CD14-positive monocyte (primary cell): ENCODE results near the gene TBC1D9B. TPM values are rescaled to one million over a fixed set of nuclear protein-coding genes. Genes with fewer than 3 reads are reported as not detected.

ENCODE experiments used
- DNase-seq, 3 donors: peaks; one replicate each; pipeline ENCODE4 v3.0.0-alpha.2; 2011 to 2022
- H2AFZ ChIP-seq: 2 replicates; pipeline ENCODE4 v1.6.0; 2012; ENCODE audit warnings: mild to moderate bottlenecking, low read depth, low read length, inconsistent platforms; ENCODE audit not compliant: insufficient read depth, poor library complexity, severe bottlenecking
- H3K27ac ChIP-seq, 2 donors: 1 replicate in 1 of 2; 2 replicates in 1 of 2; pipeline ENCODE4 v1.5.1; 2012 to 2013; ENCODE audit warnings: low read length in 2 of 2, control low read depth in 1 of 2, inconsistent platforms in 1 of 2, low read depth in 1 of 2, mild to moderate bottlenecking in 1 of 2
- H3K27me3 ChIP-seq, 2 donors: one replicate each; pipeline versions ENCODE4 v1.6.0 to v1.6.1; 2011 to 2013; ENCODE audit warnings: low read length in 2 of 2; ENCODE audit not compliant: control insufficient read depth in 2 of 2, insufficient read depth in 2 of 2
- H3K36me3 ChIP-seq, 2 donors: replicated peaks in 1 of 2; 1 replicate in 1 of 2; 2 replicates in 1 of 2; pipeline versions ENCODE4 v1.5.1 to v1.6.1; 2012 to 2013; ENCODE audit warnings: low read length in 2 of 2, control low read depth in 1 of 2, inconsistent platforms in 1 of 2, mild to moderate bottlenecking in 1 of 2; ENCODE audit not compliant: insufficient read depth in 2 of 2, control insufficient read depth in 1 of 2
- H3K4me1 ChIP-seq, 2 donors: 1 replicate in 1 of 2; 2 replicates in 1 of 2; pipeline versions ENCODE4 v1.5.1 to v1.6.1; 2012 to 2013; ENCODE audit warnings: low read length in 2 of 2, control low read depth in 1 of 2, inconsistent platforms in 1 of 2, mild to moderate bottlenecking in 1 of 2, moderate library complexity in 1 of 2; ENCODE audit not compliant: insufficient read depth in 2 of 2, control insufficient read depth in 1 of 2
- H3K4me2 ChIP-seq: replicated peaks from 2 replicates; pipeline ENCODE3; 2012; ENCODE audit warnings: low read length, moderate library complexity, mild to moderate bottlenecking; ENCODE audit not compliant: poor library complexity, severe bottlenecking; ENCODE audit errors: extremely low read depth
- H3K4me3 ChIP-seq, 3 experiments: fragments of 200-600 bp in 1 of 3; sonication (generic) in 1 of 3; replicated peaks in 1 of 3; 1 replicate in 2 of 3; 2 replicates in 1 of 3; pipeline ENCODE4 v1.5.1; 2011 to 2013; ENCODE audit warnings: low read length in 3 of 3, mild to moderate bottlenecking in 3 of 3, control low read depth in 2 of 3, low read depth in 2 of 3, inconsistent platforms in 1 of 3, moderate library complexity in 1 of 3
- H3K79me2 ChIP-seq: 2 replicates; pipeline ENCODE4 v1.6.0; 2012; ENCODE audit warnings: mild to moderate bottlenecking, control low read depth, inconsistent platforms, low read length, moderate library complexity; ENCODE audit not compliant: insufficient read depth
- H3K9ac ChIP-seq: 2 replicates; pipeline ENCODE4 v1.6.0; 2017; ENCODE audit warnings: low read length, mild to moderate bottlenecking; ENCODE audit not compliant: insufficient read depth, poor library complexity, severe bottlenecking
- H3K9me3 ChIP-seq, 2 donors: replicated peaks in 1 of 2; 1 replicate in 1 of 2; 2 replicates in 1 of 2; pipeline versions ENCODE4 v1.5.1 to v1.6.1; 2012 to 2013; ENCODE audit warnings: low read length in 2 of 2, control low read depth in 1 of 2; ENCODE audit not compliant: control insufficient read depth in 1 of 2, insufficient read depth in 1 of 2
- H4K20me1 ChIP-seq: 2 replicates; pipeline ENCODE4 v1.6.0; 2012; ENCODE audit warnings: mild to moderate bottlenecking, low read length, control low read depth, moderate library complexity; ENCODE audit not compliant: insufficient read depth
- H3K27ac Mint-ChIP-seq, 7 donors: one replicate each; pipeline ENCODE4 v1.8.0; 2020; ENCODE audit warnings: mild to moderate bottlenecking in 7 of 7, mixed read lengths in 7 of 7, moderate library complexity in 6 of 7, inconsistent platforms in 2 of 7
- H3K27me3 Mint-ChIP-seq, 3 donors: one replicate each; pipeline ENCODE4 v1.8.0; 2021 to 2022; ENCODE audit warnings: low read depth in 3 of 3, mild to moderate bottlenecking in 3 of 3, mixed read lengths in 3 of 3, moderate library complexity in 3 of 3, inconsistent platforms in 1 of 3
- H3K36me3 Mint-ChIP-seq, 2 donors: one replicate each; pipeline ENCODE4 v1.8.0; 2020; ENCODE audit warnings: mixed read lengths in 2 of 2, inconsistent platforms in 1 of 2, mild to moderate bottlenecking in 1 of 2
- H3K4me1 Mint-ChIP-seq: one replicate; pipeline ENCODE4 v1.8.0; 2020; ENCODE audit warnings: mild to moderate bottlenecking, mixed read lengths
- H3K4me3 Mint-ChIP-seq, 2 donors: one replicate each; pipeline ENCODE4 v1.8.0; 2020; ENCODE audit warnings: mild to moderate bottlenecking in 2 of 2, mixed read lengths in 2 of 2, moderate library complexity in 1 of 2
- H3K9me3 Mint-ChIP-seq, 7 donors: one replicate each; pipeline ENCODE4 v1.8.0; 2020 to 2022; ENCODE audit warnings: mixed read lengths in 7 of 7, mild to moderate bottlenecking in 6 of 7, moderate library complexity in 6 of 7, inconsistent platforms in 2 of 7
- WGBS: methylation state at CpG from one replicate; pipeline ENCODE4 v1.1.5; 2013; ENCODE audit warnings: missing lambda C conversion rate; ENCODE audit not compliant: insufficient coverage; 5-methylcytosine and 5-hydroxymethylcytosine counted together
- intact Hi-C, 2 donors: fragments of 100-400 bp; cut with micrococcal nuclease; formaldehyde crosslinking; loops; one replicate each; pipeline versions ENCODE4 v1.15.0 to v1.15.1; 2023
- polyA plus RNA-seq, 3 donors: library from polyadenylated mRNA; depleted of rRNA in 1 of 3; unstranded in 2 of 3; stranded (reverse) in 1 of 3; fragments of 300-500 nt in 2 of 3; fragments of >200 nt in 1 of 3; fragmentation: Illumina TruSeq in 2 of 3; gene quantifications; 1 replicate in 2 of 3; 2 replicates in 1 of 3; pipeline ENCODE4 v1.2.3, GENCODE V29; 2012 to 2021
- TF ChIP-seq, protein P1 (sequence below): fragments of 200-600 bp; IDR thresholded peaks from one replicate; pipeline ENCODE4 v1.8.0; 2022; ENCODE audit warnings: antibody characterized with exemption, mild to moderate bottlenecking

Gene TBC1D9B
- polyA plus RNA-seq, 3 donors, result 13.4 to 116 (median 26.3) TPM

DNA sequence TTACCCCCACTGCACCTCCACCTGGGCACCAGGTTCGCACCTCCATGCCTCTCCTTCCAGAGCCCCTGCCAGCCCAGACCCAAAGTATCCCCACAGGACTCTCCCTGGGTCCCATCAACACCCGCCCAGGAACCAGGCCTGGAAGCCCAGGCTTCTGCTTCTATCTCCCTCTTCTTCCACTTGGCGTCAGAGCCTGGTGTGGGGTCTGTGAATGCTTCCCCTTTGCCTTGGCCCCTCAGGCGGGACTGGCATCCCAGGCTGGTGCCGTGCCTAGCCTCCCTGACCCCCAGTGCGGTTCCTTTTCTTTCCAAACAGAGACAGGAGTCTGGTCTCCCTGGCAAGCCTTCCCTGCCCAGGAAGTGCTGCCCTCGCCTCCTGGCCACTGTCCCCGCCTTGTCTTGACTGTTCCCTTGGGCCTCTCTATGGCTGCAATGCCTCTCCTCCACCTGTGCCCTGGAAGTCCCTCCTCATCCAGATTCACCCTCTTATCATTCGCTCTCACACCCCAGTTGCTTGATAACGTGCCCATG is 7.8 kb upstream of the TBC1D9B start:
- Histone ChIP-seq H3K27ac (no peak overlapping the region), H3K4me3 (no peak overlapping the region), H3K79me2 (no peaks in the 10 kb centered on the region), H2AFZ (no peak overlapping the region), H3K27me3 (no peaks in the 10 kb centered on the region), H3K4me2 (no peak overlapping the region), H3K4me1 (peaks cover 29 to 41% of the 10 kb centered on the region in 2 donors), H3K36me3 (no peaks in the 10 kb centered on the region), H3K9me3 (no peaks in the 10 kb centered on the region), H3K9ac (no peak overlapping the region), H4K20me1 (no peaks in the 10 kb centered on the region)
- no peak for DNase-seq
- TF ChIP-seq, protein P1, sequence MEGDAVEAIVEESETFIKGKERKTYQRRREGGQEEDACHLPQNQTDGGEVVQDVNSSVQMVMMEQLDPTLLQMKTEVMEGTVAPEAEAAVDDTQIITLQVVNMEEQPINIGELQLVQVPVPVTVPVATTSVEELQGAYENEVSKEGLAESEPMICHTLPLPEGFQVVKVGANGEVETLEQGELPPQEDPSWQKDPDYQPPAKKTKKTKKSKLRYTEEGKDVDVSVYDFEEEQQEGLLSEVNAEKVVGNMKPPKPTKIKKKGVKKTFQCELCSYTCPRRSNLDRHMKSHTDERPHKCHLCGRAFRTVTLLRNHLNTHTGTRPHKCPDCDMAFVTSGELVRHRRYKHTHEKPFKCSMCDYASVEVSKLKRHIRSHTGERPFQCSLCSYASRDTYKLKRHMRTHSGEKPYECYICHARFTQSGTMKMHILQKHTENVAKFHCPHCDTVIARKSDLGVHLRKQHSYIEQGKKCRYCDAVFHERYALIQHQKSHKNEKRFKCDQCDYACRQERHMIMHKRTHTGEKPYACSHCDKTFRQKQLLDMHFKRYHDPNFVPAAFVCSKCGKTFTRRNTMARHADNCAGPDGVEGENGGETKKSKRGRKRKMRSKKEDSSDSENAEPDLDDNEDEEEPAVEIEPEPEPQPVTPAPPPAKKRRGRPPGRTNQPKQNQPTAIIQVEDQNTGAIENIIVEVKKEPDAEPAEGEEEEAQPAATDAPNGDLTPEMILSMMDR, result no peak
- peaks cover 34% of the 10 kb centered on the region for H3K4me1 Mint-ChIP-seq
- 91% methylated on average over 8 of the region's 10 CpGs for WGBS
- peaks cover 0 to 2% (median 0%) of the 10 kb centered on the region in 7 donors for H3K9me3 Mint-ChIP-seq
- peaks cover 3 to 4% of the 10 kb centered on the region in 2 donors for H3K36me3 Mint-ChIP-seq
- intact Hi-C loops, result no loop called here
- H3K4me3 Mint-ChIP-seq, result no peak overlapping the region
- peak overlapping the region in 2 of 7 donors; percentile 38 to 50 for H3K27ac Mint-ChIP-seq
- peaks cover 0 to 5% (median 0%) of the 10 kb centered on the region in 3 donors for H3K27me3 Mint-ChIP-seq

DNA sequence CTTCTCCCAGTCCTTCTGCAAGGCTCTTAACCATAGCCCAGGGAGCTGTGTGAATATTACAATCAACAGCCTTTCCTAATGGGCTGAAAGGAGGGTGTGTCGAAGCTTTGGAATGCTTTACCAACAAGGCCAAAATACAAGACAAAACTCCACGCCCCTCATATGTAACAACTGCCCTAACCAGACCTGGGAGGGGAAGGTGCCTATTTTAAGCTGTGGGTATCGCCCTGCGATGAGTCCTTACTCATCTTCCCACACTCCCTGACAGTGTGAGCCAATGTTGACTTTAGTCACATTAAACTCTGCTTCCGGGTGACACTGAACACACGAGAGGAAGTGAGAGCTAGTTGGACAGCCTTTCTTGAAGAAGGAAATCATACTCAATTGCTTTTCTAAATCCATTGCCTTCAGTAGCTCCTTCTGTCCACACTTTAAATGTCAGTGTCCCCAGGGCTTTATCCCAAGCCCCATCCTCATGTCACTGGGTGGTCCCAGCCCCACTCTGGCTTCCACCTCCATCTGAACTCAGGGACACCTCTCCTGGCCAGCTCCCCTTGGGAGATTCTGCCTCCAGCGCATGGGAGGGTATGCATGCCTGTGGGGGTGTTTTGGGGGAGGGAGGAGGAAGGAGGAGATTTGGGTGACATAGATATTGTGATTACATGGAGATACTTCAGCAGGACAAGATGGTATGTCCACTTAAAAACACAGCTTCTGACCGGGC is 6.5 kb upstream of the TBC1D9B start:
- intact Hi-C loops, result loop anchor here in 1 of 2 donors (5.0 kb wide), 1 partner anchor 43 kb away; no protein-coding TSS in a partner anchor
- Histone ChIP-seq H4K20me1 (no peaks in the 10 kb centered on the region), H3K9me3 (no peaks in the 10 kb centered on the region), H3K9ac (peak overlapping the region; percentile 52), H3K79me2 (no peaks in the 10 kb centered on the region), H3K27ac (peak overlapping the region; percentile 82 to 94), H3K36me3 (no peaks in the 10 kb centered on the region), H2AFZ (peak overlapping the region; percentile 82), H3K4me3 (peak overlapping the region in 1 of 3 experiments; percentile 51), H3K27me3 (no peaks in the 10 kb centered on the region), H3K4me1 (peaks cover 29 to 42% of the 10 kb centered on the region in 2 donors), H3K4me2 (peak overlapping the region; percentile 41)
- Mint-ChIP-seq H3K27me3 (peaks cover 0 to 4% (median 0%) of the 10 kb centered on the region in 3 donors), H3K4me3 (peak overlapping the region in 1 of 2 donors; percentile 80), H3K36me3 (no peaks in the 10 kb centered on the region), H3K27ac (peak overlapping the region; percentile 91 to 96 (median 94)), H3K4me1 (peaks cover 34% of the 10 kb centered on the region), H3K9me3 (peaks cover 0 to 2% (median 0%) of the 10 kb centered on the region in 7 donors)
- TF ChIP-seq, protein P1, result no peak
- WGBS, result 33% methylated on average over 3 of the region's 8 CpGs
- peak; percentile 91 to 94 (median 92) for DNase-seq
